ENCODE data around the gene UST. TPM values are rescaled to one million over a fixed set of nuclear protein-coding genes. Genes with fewer than 3 reads are reported as not detected.

UST gene
- total and polyA plus RNA-seq, 4 donors, result 0.24 to 2.7 (median 0.87) TPM

DNA sequence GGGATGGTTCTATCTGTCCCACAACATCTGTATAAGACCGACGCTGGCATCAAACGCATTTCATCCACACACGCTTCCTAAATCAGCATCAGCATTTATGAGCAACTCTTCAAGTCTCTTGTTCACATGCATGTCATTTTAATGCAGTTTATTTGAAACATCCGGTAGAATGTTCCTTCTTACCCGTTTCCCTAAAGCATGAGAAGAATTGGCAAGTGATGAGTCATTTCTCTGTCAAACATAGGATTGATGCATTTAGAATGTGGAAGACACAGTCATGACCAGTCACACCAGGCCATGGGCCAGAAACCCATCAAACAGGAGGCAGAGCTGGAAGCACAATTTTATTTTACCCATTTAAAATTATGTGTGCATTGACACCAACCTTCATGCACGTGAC is 122.8 kb downstream of the UST start:
- DNase-seq (ENCODE audit: low spot score), result no peak
- H3K9ac ChIP-seq (ENCODE audit: low read depth in 1 of 2, low read length in 2 of 2), result no peak overlapping the region
- peaks cover 0 to 3% (median 0%) of the 10 kb centered on the region in 4 donors for H3K27me3 ChIP-seq (ENCODE audit: control insufficient read depth in 4 of 4, insufficient read depth in 4 of 4, low read length in 3 of 4)
- no peak overlapping the region for H3K27ac ChIP-seq (ENCODE audit: low read depth in 1 of 2, low read length in 2 of 2)
- TF ChIP-seq YY1 (IDR thresholded peaks at IDR 0.05) (no peak), HNF4G (IDR thresholded peaks at IDR 0.05) (no peak), JUND (IDR thresholded peaks at IDR 0.05) (no peak), MAX (IDR thresholded peaks at IDR 0.05) (no peak), ZBTB33 (IDR thresholded peaks at IDR 0.05) (no peak), RXRA (IDR thresholded peaks at IDR 0.05) (no peak), HNF4A (conservative IDR thresholded peaks at IDR 0.05) (no peak), TAF1 (conservative IDR thresholded peaks at IDR 0.05) (no peak), GABPA (IDR thresholded peaks at IDR 0.05 in 1 of 2, conservative IDR thresholded peaks at IDR 0.05 in 1 of 2) (no peak), FOXA1 (IDR thresholded peaks at IDR 0.05) (no peak), SP1 (IDR thresholded peaks at IDR 0.05) (no peak), NR2F2 (IDR thresholded peaks at IDR 0.05) (no peak)
- TF ChIP-seq, protein P1, sequence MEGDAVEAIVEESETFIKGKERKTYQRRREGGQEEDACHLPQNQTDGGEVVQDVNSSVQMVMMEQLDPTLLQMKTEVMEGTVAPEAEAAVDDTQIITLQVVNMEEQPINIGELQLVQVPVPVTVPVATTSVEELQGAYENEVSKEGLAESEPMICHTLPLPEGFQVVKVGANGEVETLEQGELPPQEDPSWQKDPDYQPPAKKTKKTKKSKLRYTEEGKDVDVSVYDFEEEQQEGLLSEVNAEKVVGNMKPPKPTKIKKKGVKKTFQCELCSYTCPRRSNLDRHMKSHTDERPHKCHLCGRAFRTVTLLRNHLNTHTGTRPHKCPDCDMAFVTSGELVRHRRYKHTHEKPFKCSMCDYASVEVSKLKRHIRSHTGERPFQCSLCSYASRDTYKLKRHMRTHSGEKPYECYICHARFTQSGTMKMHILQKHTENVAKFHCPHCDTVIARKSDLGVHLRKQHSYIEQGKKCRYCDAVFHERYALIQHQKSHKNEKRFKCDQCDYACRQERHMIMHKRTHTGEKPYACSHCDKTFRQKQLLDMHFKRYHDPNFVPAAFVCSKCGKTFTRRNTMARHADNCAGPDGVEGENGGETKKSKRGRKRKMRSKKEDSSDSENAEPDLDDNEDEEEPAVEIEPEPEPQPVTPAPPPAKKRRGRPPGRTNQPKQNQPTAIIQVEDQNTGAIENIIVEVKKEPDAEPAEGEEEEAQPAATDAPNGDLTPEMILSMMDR (IDR thresholded peaks at IDR 0.05; ENCODE audit: low read depth, low read length, missing input control), result no peak
- TF ChIP-seq, protein P2, sequence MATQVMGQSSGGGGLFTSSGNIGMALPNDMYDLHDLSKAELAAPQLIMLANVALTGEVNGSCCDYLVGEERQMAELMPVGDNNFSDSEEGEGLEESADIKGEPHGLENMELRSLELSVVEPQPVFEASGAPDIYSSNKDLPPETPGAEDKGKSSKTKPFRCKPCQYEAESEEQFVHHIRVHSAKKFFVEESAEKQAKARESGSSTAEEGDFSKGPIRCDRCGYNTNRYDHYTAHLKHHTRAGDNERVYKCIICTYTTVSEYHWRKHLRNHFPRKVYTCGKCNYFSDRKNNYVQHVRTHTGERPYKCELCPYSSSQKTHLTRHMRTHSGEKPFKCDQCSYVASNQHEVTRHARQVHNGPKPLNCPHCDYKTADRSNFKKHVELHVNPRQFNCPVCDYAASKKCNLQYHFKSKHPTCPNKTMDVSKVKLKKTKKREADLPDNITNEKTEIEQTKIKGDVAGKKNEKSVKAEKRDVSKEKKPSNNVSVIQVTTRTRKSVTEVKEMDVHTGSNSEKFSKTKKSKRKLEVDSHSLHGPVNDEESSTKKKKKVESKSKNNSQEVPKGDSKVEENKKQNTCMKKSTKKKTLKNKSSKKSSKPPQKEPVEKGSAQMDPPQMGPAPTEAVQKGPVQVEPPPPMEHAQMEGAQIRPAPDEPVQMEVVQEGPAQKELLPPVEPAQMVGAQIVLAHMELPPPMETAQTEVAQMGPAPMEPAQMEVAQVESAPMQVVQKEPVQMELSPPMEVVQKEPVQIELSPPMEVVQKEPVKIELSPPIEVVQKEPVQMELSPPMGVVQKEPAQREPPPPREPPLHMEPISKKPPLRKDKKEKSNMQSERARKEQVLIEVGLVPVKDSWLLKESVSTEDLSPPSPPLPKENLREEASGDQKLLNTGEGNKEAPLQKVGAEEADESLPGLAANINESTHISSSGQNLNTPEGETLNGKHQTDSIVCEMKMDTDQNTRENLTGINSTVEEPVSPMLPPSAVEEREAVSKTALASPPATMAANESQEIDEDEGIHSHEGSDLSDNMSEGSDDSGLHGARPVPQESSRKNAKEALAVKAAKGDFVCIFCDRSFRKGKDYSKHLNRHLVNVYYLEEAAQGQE (IDR thresholded peaks at IDR 0.05), result no peak
- no peaks in the 10 kb centered on the region for H3K9me3 ChIP-seq (ENCODE audit: control insufficient read depth in 4 of 4, low read length in 3 of 4)
- no peaks in the 10 kb centered on the region for H3K36me3 ChIP-seq (ENCODE audit: control insufficient read depth in 4 of 4, insufficient read depth in 3 of 4, low read depth in 1 of 4, low read length in 3 of 4)
- H3K4me3 ChIP-seq (ENCODE audit: low read depth in 1 of 3, low read length in 3 of 3), result no peak overlapping the region
- 89% methylated on average over 7 of the region's 7 CpGs for WGBS
- no peaks in the 10 kb centered on the region for H3K4me1 ChIP-seq (ENCODE audit: control insufficient read depth in 4 of 4, insufficient read depth in 4 of 4, low read length in 3 of 4)

GRCh38 chr6:148873154-148873553 is 126.3 kb downstream of the UST start:
- no peak for DNase-seq (ENCODE audit: low spot score)
- Histone ChIP-seq H3K27me3 (ENCODE audit: control insufficient read depth in 4 of 4, insufficient read depth in 4 of 4, low read length in 3 of 4) (peaks cover 0 to 3% (median 0%) of the 10 kb centered on the region in 4 donors), H3K36me3 (ENCODE audit: control insufficient read depth in 4 of 4, insufficient read depth in 3 of 4, low read depth in 1 of 4, low read length in 3 of 4) (no peaks in the 10 kb centered on the region), H3K27ac (ENCODE audit: low read depth in 1 of 2, low read length in 2 of 2) (no peak overlapping the region), H3K4me3 (ENCODE audit: low read depth in 1 of 3, low read length in 3 of 3) (no peak overlapping the region), H3K9me3 (ENCODE audit: control insufficient read depth in 4 of 4, low read length in 3 of 4) (no peaks in the 10 kb centered on the region), H3K9ac (ENCODE audit: low read depth in 1 of 2, low read length in 2 of 2) (no peak overlapping the region), H3K4me1 (ENCODE audit: control insufficient read depth in 4 of 4, insufficient read depth in 4 of 4, low read length in 3 of 4) (no peaks in the 10 kb centered on the region)
- 98% methylated on average over 4 of the region's 4 CpGs for WGBS
- TF ChIP-seq RAD21 (IDR thresholded peaks at IDR 0.05), result no peak
- no peak for TF ChIP-seq YY1 (IDR thresholded peaks at IDR 0.05)
- no peak for TF ChIP-seq HNF4G (IDR thresholded peaks at IDR 0.05)
- TF ChIP-seq RXRA (IDR thresholded peaks at IDR 0.05), result no peak
- TF ChIP-seq, protein P1 (IDR thresholded peaks at IDR 0.05; ENCODE audit: low read depth, low read length, missing input control), result no peak
- TF ChIP-seq JUND (IDR thresholded peaks at IDR 0.05), result no peak
- TF ChIP-seq, protein P2 (IDR thresholded peaks at IDR 0.05), result no peak
- TF ChIP-seq, protein P3, sequence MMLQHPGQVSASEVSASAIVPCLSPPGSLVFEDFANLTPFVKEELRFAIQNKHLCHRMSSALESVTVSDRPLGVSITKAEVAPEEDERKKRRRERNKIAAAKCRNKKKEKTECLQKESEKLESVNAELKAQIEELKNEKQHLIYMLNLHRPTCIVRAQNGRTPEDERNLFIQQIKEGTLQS (IDR thresholded peaks at IDR 0.05), result no peak
- TF ChIP-seq SP1 (IDR thresholded peaks at IDR 0.05), result no peak
- TF ChIP-seq TAF1 (conservative IDR thresholded peaks at IDR 0.05), result no peak
- no peak for TF ChIP-seq HNF4A (conservative IDR thresholded peaks at IDR 0.05)
- no peak for TF ChIP-seq GABPA (IDR thresholded peaks at IDR 0.05 in 1 of 2, conservative IDR thresholded peaks at IDR 0.05 in 1 of 2)
- no peak for TF ChIP-seq FOXA1 (IDR thresholded peaks at IDR 0.05)
